Measurements from ENCODE around the gene MAPK8. TPM values are rescaled to one million over a fixed set of nuclear protein-coding genes. Genes with fewer than 3 reads are reported as not detected.
"Not testable (repeated sequence)": the region's sequence is repeated elsewhere in the genome, so short reads cannot be mapped to it uniquely, and the experiment has no call there.

Gene MAPK8
- total and polyA plus RNA-seq, 10 donors, result 5.2 to 61.4 (median 37.4) TPM

- H3K9me3 ChIP-seq, result peaks cover 0 to 19% (median 3%) of the 10 kb centered on the region in 8 donors
- no peak overlapping the region for H3K4me3 ChIP-seq
- WGBS, 5 donors, result 87 to 97% (median 91%) methylated on average over 1 of the region's 1 CpG
Observed at GRCh38 chr10:48277093-48277492, 29.4 kb upstream of the MAPK8 start.

GRCh38 chr10:48279081-48279751, 27.3 kb upstream of the MAPK8 start:
- no peak for TF ChIP-seq POLR2A (IDR thresholded peaks at IDR 0.05)
- no peak for TF ChIP-seq POLR2AphosphoS5 (IDR thresholded peaks at IDR 0.05)
- no peak for TF ChIP-seq CTCF (IDR thresholded peaks at IDR 0.05 in 8 of 11, conservative IDR thresholded peaks at IDR 0.05 in 3 of 11)
- 70 to 90% (median 82%) methylated on average over 2 of the region's 2 CpGs for WGBS, 5 donors
- H3K4me3 ChIP-seq, result no peak overlapping the region
- intact Hi-C loops (cut with DNase I; ENCODE audit: low total_unique reads), result no loop called here
- peaks cover 0 to 26% (median 8%) of the 10 kb centered on the region in 8 donors for H3K9me3 ChIP-seq
- H3K27me3 ChIP-seq (replicated peaks in 1 of 7), result no peaks in the 10 kb centered on the region
- no peak for DNase-seq
- H3K4me1 ChIP-seq, result no peaks in the 10 kb centered on the region
- H3K36me3 ChIP-seq, result no peaks in the 10 kb centered on the region
- H3K27ac ChIP-seq, result no peak overlapping the region

More at GRCh38 chr10:48277093-48277492, 29.4 kb upstream of the MAPK8 start:
- Histone ChIP-seq H3K27ac (no peak overlapping the region), H3K36me3 (no peaks in the 10 kb centered on the region), H3K27me3 (replicated peaks in 1 of 7) (no peaks in the 10 kb centered on the region), H3K4me1 (no peaks in the 10 kb centered on the region)
- intact Hi-C loops (cut with DNase I; ENCODE audit: low total_unique reads), result no loop called here
- no peak for DNase-seq
- TF ChIP-seq POLR2A (IDR thresholded peaks at IDR 0.05), result no peak
- no peak for TF ChIP-seq CTCF (IDR thresholded peaks at IDR 0.05 in 8 of 11, conservative IDR thresholded peaks at IDR 0.05 in 3 of 11)
- TF ChIP-seq POLR2AphosphoS5 (IDR thresholded peaks at IDR 0.05), result no peak

GRCh38 chr10:48281697-48282096, 24.8 kb upstream of the MAPK8 start:
- H3K4me1 ChIP-seq; intact Hi-C loops (cut with DNase I; ENCODE audit: low total_unique reads); DNase-seq; H3K27ac ChIP-seq; H3K36me3 ChIP-seq; H3K4me3 ChIP-seq: not testable (repeated sequence)
- Histone ChIP-seq H3K9me3 (peaks cover 0 to 28% (median 9%) of the 10 kb centered on the region in 8 donors), H3K27me3 (replicated peaks in 1 of 7) (peaks cover 0 to 11% (median 0%) of the 10 kb centered on the region in 7 donors)
- WGBS, 5 donors, result 67 to 84% (median 69%) methylated on average over 4 of the region's 4 CpGs

GRCh38 chr10:48282829-48283228, 23.6 kb upstream of the MAPK8 start:
- Histone ChIP-seq H3K9me3 (peaks cover 0 to 28% (median 9%) of the 10 kb centered on the region in 8 donors), H3K36me3 (no peaks in the 10 kb centered on the region), H3K4me3 (no peak overlapping the region), H3K27ac (no peak overlapping the region), H3K4me1 (no peaks in the 10 kb centered on the region), H3K27me3 (replicated peaks in 1 of 7) (peaks cover 0 to 11% (median 0%) of the 10 kb centered on the region in 7 donors)
- DNase-seq, result no peak
- intact Hi-C loops (cut with DNase I; ENCODE audit: low total_unique reads), result no loop called here
- TF ChIP-seq POLR2AphosphoS5 (IDR thresholded peaks at IDR 0.05), result no peak
- no peak for TF ChIP-seq POLR2A (IDR thresholded peaks at IDR 0.05)
- TF ChIP-seq CTCF (IDR thresholded peaks at IDR 0.05 in 8 of 11, conservative IDR thresholded peaks at IDR 0.05 in 3 of 11), result no peak
